GM21786 (cell line): ENCODE measurements around the gene ADGRG2.
"Not testable (repeated sequence)": the region's sequence is repeated elsewhere in the genome, so short reads cannot be mapped to it uniquely, and the experiment has no call there.

Experiments
- ATAC-seq: cut with Tn5 transposase; IDR thresholded peaks from one replicate; pipeline ENCODE4 v1.9.1; 2021; ENCODE audit not compliant: unreplicated experiment

Gene ADGRG2

DNA sequence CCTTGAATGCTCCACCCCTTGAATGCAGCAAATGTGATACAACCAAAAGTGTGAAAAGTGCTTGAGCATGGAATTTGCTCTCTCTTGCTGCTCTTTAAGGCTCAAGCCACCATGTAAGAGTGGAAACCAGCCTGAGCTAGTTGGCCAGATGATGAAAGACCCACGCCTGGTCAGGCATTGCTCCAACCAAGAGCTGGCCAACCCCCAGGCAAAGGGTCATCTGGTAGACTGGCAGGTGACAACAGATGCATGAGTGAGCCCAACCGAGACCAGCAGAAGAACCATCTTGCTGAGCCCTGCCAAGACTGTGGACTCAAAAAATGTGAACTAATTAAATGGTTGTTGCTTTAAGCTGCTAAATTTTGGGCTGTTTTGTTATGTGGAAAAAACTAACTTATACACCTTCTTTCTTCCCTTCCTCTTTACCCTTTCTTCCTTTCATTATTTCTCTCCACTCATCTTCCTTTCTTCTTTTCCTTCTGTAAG lies 32.7 kb downstream of the ADGRG2 start:
- no peak for ATAC-seq

DNA sequence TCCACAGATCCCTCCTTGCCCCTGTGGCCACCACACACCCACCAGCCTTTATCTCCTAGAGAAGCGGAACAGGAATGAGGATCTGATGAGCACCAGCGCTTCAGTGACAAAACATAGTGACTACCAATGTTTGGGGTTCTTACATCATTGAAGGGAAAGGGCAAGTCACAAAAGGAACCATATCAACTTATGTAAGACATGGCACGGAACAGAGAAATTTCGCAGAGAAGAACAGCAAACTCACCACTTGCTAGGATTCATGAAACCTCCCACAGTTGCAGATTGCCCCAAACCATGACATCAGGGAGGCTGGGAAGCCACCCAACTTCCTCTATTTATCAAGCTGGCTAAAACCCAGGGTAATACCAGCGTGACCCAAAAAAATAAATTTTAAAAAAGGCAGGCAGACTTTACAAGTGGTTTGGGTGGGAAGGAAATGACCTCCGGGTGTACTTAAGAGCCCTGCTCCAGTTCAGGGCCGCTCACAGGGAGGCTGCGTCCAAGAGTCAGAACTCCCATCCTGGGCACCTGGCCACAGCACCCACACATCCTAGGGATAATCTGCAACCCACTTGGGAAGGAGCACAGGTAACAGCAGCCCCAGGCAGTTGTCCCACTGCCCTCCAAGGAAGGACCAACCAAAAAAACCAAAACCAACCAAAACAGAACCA lies 36.0 kb downstream of the ADGRG2 start:
- ATAC-seq = no peak

- ATAC-seq = no peak
Observed at GRCh38 chrX:19085666-19086065, 36.6 kb downstream of the ADGRG2 start.

DNA sequence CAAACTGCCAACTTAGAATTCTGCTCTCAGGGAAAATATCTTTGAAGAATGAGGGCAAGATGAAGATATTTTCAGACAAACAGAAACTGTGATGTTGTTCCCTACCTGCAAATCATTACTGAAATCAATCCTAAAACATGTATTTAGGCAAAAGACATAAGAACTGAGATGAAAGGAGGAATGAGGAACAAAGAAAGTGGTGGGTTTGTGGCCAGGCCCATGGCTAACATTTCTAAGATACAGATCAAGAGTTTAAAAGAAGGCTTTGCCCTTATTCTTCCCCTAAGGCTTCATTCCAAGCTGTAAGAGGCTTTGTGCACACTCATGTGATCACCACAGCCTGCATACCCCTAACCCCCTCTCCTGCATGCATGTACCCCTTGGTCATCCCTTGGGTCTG lies 46.5 kb downstream of the ADGRG2 start:
- ATAC-seq = no peak

GRCh38 chrX:19072372-19072771 lies 49.9 kb downstream of the ADGRG2 start:
- no peak for ATAC-seq

- no peak for ATAC-seq
Observed at GRCh38 chrX:19070555-19070994, 51.7 kb downstream of the ADGRG2 start.

- ATAC-seq = not testable (repeated sequence)
Observed at GRCh38 chrX:19066987-19067386, 55.3 kb downstream of the ADGRG2 start.

DNA sequence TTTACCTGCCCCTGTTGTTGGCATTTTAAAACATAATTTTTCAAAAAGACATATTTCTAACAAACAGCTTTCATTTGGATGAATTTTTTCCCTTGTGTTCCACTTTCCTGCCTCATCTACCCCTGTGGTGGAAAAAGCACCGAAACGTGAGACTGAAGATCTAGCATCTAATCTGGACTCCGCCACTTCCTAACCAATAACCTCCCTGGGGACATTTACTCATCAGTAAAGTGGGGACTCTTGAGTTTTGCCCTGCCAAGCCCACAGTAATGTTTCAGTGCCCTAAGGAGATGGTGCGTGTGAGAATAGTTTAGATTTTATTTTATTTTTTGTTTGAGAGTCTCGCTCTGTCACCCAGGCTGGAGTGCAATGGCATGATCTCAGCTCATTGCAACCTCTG lies 56.7 kb downstream of the ADGRG2 start:
- ATAC-seq = no peak

DNA sequence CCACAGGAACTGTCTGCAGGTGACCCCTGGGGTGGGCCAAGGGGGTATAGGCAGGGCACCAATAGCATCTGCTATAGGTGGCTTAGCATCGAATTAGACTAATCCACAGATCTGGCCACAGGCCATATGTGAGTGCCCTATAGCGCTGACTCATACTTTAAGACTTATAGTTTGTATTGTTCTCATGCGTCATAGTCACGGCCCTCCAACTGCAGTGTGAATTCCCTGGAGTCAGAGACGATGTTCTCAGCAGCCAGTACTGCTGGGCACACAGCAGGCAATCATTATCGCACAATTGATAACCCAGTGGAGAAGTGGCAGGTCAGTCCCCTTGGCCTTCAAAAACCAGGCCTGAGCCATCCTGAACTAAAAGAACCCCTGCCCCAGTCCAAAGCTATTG lies 58.1 kb downstream of the ADGRG2 start:
- no peak for ATAC-seq

GRCh38 chrX:19063030-19063429 lies 59.2 kb downstream of the ADGRG2 start:
- ATAC-seq = no peak

DNA sequence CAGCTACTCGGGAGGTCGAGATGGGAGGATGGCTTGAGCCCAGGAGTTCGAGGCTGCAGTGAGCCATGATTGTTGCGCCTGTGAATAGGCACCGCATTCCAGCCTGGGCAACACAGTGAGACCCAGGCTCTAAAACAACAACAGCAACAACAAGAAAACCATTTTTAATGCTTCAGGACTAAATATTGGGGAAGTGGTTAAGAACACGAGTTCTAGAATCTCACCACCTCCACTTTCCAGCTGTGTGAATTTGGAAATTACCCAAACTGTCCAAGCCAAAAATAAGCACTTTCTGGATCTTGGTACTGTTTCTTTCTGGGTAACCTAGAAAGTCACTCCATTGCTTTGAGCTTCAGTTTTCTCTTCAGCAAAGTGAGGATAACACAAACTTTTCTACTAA lies 63.2 kb downstream of the ADGRG2 start:
- no peak for ATAC-seq

GRCh38 chrX:19057856-19058255 lies 64.4 kb downstream of the ADGRG2 start:
- ATAC-seq = no peak

DNA sequence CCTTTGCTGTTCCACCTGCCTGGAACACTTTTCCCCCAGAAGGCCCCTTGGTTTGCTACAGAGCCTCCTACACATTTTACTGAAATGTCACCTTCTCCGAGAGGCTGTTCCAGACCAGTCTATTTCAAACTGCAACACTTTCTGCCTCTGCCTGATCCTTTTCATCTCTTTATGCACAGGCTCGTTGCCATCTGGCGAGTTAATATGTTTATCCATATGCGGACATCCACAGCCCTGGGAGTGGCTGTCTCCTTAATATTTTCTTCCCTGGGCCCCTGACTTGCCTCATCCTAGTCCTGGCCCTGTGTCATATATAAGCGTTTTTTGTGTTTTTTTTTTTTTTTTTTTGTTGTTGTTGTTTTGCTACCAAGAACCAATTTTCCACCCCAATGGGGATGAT lies 73.2 kb downstream of the ADGRG2 start:
- no peak for ATAC-seq

GRCh38 chrX:19046343-19047215 lies 75.7 kb downstream of the ADGRG2 start:
- ATAC-seq = no peak

DNA sequence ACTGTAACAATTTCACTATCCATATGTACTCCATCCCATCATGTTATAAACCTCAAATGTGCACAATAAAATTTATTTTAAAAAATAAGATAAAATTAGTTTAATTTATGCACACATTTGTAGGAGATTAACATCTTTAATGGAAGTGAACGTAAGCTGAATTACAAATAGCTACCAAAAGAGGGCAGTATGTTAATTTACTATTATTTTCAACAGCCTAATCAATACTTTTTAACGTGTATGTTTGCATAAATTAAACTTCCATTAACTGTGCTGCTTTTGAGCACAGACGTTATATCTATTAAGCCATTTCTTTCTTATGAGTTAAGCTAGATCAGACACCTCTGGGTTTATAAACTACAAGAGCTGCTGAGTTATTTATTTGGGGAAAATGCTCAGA lies 81.9 kb downstream of the ADGRG2 start:
- ATAC-seq = no peak

GRCh38 chrX:19034025-19034424 lies 88.2 kb downstream of the ADGRG2 start:
- ATAC-seq = no peak

- no peak for ATAC-seq
Observed at GRCh38 chrX:19030805-19031204, 91.5 kb downstream of the ADGRG2 start.

- no peak for ATAC-seq
Observed at GRCh38 chrX:19028560-19028959, 93.7 kb downstream of the ADGRG2 start.

GRCh38 chrX:19024366-19024765 lies 97.9 kb downstream of the ADGRG2 start:
- ATAC-seq = no peak

DNA sequence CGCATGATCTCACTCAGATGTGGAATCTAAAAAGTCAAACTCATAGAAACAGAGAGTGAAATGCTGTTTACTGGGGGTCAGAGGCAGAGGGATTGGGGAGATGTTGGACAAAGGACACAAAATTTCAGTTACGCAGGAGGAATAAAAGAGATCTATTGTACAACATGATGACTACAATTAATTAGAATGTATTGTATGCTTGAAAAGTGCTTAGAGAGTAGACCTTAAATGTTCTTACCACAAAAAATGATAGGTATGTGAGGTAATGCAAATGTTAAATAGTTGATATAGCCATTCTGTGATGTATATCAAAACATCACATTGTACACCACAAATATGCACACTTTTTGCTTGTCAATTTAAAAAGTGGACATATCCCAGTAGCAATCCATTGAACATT lies 102.3 kb downstream of the ADGRG2 start:
- no peak for ATAC-seq

DNA sequence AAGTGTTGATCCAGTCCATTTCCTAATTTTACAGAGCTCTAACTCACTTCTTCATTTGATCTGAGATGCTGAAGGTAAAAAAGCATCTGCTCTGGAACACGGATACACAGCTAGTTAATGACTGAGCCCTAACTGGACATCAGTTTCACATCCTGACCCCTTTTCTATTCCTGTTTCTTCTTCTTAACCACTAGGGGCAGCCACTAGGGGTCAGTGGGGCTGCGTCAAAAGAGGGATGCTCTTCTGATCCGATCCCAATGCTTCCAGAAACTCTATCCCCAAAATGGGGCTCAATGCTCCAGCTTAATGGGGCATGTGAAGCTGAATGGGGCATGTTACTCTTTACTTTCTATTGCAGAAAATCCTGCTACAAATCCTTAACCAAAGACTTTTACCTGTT lies 105.0 kb downstream of the ADGRG2 start:
- peak; percentile 52 for ATAC-seq

GRCh38 chrX:19016614-19017013 lies 105.7 kb downstream of the ADGRG2 start:
- not testable (repeated sequence) for ATAC-seq
